Measurements from ENCODE around the gene LCN15. TPM values are rescaled to one million over a fixed set of nuclear protein-coding genes. Genes with fewer than 3 reads are reported as not detected.

Gene LCN15
- total and polyA plus RNA-seq, 2 of the 4 experiments (the other 2 are of a cell fraction) = not detected

GRCh38 chr9:136808075-136808805, 43.9 kb upstream of the LCN15 start:
- Histone ChIP-seq H3K9me3 (ENCODE audit: control insufficient read depth, insufficient read depth, low read length) (no peaks in the 10 kb centered on the region), H3K18ac (ENCODE audit: low read depth, low read length) (no peak overlapping the region), H3K23ac (ENCODE audit: low read depth, low read length) (peak overlapping the region; percentile 70), H3K4me3 (ENCODE audit: insufficient read depth, low read depth, low read length) (peak overlapping the region; percentile 75), H2BK5ac (ENCODE audit: low read depth, low read length, poor library complexity, severe bottlenecking) (peak overlapping the region; percentile 32), H3K27me3 (ENCODE audit: control insufficient read depth, insufficient read depth, low read length) (no peaks in the 10 kb centered on the region), H3K9me1 (ENCODE audit: insufficient read depth, low read length) (peaks cover 4% of the 10 kb centered on the region), H3K56ac (ENCODE audit: extremely low read depth, insufficient read depth, low read length) (peak overlapping the region; percentile 52; the same call in 1 of the 2 replicates), H2AK5ac (ENCODE audit: low read depth, low read length) (no peak overlapping the region), H3K36me3 (ENCODE audit: control insufficient read depth, insufficient read depth, low read length) (peaks cover 7% of the 10 kb centered on the region), H2AK9ac (replicated peaks; ENCODE audit: low read depth, low read length, poor library complexity) (peak overlapping the region; percentile 81), H3K4ac (ENCODE audit: low read depth, low read length) (peak overlapping the region; percentile 83), H3K14ac (replicated peaks; ENCODE audit: low read depth, low read length) (peak overlapping the region; percentile 48), H4K91ac (ENCODE audit: insufficient read depth, low read depth, low read length) (peak overlapping the region; percentile 54; the same call in 1 of the 2 replicates), H4K8ac (ENCODE audit: low read depth in 2 of 2, low read length in 2 of 2) (peak overlapping the region in 1 of 2 experiments; percentile 64; a peak in 2 of 4 replicates), H3K79me1 (ENCODE audit: low read depth in 1 of 2, low read length in 2 of 2) (peaks cover 32 to 53% of the 10 kb centered on the region in 2 experiments), H3K4me1 (ENCODE audit: control insufficient read depth, insufficient read depth, low read length) (peaks cover 13% of the 10 kb centered on the region), H4K20me1 (ENCODE audit: insufficient read depth, low read length) (peaks cover 19% of the 10 kb centered on the region; the same call in 1 of the 2 replicates), H3K4me2 (ENCODE audit: low read depth, low read length) (peak overlapping the region; percentile 90), H4K5ac (ENCODE audit: low read depth, low read length) (no peak overlapping the region), H2BK120ac (ENCODE audit: low read depth, low read length) (no peak overlapping the region), H3K27ac (ENCODE audit: insufficient read depth, low read length) (peak overlapping the region; percentile 86), H3K9ac (ENCODE audit: low read depth, low read length) (peak overlapping the region; percentile 85), H2BK15ac (ENCODE audit: low read depth, low read length) (no peak overlapping the region), H2AFZ (replicated peaks; ENCODE audit: low read length, poor library complexity) (peak overlapping the region; percentile 99), H2BK20ac (ENCODE audit: low read depth, low read length) (no peak overlapping the region)
- DNase-seq (no peak), ATAC-seq (ENCODE audit: low read depth) (peak; percentile 47)
- in situ Hi-C loops (cut with MboI; ENCODE audit: low sequenced_read_pairs) = no loop called here
- POLR2A ChIA-PET (ENCODE audit: unreplicated experiment) = no interaction called here
- BruUV-seq (replicated peaks) = no TSS peak
- WGBS, 2 experiments (ENCODE audit: extremely low coverage in 2 of 2, insufficient read length in 1 of 2) = 1% methylated on average over 29 of the region's 93 CpGs; no CpG with 5 or more reads in 1 of the 2 experiments
- dilution Hi-C loops (cut with HindIII; ENCODE audit: low sequenced_read_pairs, unreplicated experiment) = no loop called here
- TF ChIP-seq USF2 (IDR thresholded peaks at IDR 0.05; ENCODE audit: low read depth, low read length) (no peak), POLR2A (IDR thresholded peaks at IDR 0.05; ENCODE audit: low read depth, low read length) (no peak), RFX5 (IDR thresholded peaks at IDR 0.05; ENCODE audit: low read depth, low read length) (no peak), NFE2L2 (IDR thresholded peaks at IDR 0.05; ENCODE audit: low read depth, low read length) (no peak), CEBPB (IDR thresholded peaks at IDR 0.05; ENCODE audit: low read depth, low read length) (no peak), RAD21 (IDR thresholded peaks at IDR 0.05; ENCODE audit: low read length) (no peak), ELK1 (IDR thresholded peaks at IDR 0.05; ENCODE audit: borderline replicate concordance, low read depth, low read length) (no peak), RCOR1 (IDR thresholded peaks at IDR 0.05; ENCODE audit: insufficient replicate concordance, low read length) (no peak), MAFK (IDR thresholded peaks at IDR 0.05; ENCODE audit: low read depth, low read length) (no peak), FOS (IDR thresholded peaks at IDR 0.05; ENCODE audit: low read depth, low read length) (no peak), CHD1 (IDR thresholded peaks at IDR 0.05; ENCODE audit: low read depth, low read length) (no peak), SMC3 (IDR thresholded peaks at IDR 0.05; ENCODE audit: low read depth, low read length) (no peak), MXI1 (IDR thresholded peaks at IDR 0.05; ENCODE audit: borderline replicate concordance, low read depth, low read length) (no peak)
- TF ChIP-seq, protein P1, sequence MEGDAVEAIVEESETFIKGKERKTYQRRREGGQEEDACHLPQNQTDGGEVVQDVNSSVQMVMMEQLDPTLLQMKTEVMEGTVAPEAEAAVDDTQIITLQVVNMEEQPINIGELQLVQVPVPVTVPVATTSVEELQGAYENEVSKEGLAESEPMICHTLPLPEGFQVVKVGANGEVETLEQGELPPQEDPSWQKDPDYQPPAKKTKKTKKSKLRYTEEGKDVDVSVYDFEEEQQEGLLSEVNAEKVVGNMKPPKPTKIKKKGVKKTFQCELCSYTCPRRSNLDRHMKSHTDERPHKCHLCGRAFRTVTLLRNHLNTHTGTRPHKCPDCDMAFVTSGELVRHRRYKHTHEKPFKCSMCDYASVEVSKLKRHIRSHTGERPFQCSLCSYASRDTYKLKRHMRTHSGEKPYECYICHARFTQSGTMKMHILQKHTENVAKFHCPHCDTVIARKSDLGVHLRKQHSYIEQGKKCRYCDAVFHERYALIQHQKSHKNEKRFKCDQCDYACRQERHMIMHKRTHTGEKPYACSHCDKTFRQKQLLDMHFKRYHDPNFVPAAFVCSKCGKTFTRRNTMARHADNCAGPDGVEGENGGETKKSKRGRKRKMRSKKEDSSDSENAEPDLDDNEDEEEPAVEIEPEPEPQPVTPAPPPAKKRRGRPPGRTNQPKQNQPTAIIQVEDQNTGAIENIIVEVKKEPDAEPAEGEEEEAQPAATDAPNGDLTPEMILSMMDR (conservative IDR thresholded peaks at IDR 0.05; ENCODE audit: low read depth, low read length) = no peak
- intact Hi-C loops (cut with micrococcal nuclease) = no loop called here
- CTCF ChIA-PET = no interaction called here

Measured in IMR-90 (cell line).